ENCODE data around the gene KLK4. TPM values are rescaled to one million over a fixed set of nuclear protein-coding genes. Genes with fewer than 3 reads are reported as not detected.

KLK4 gene
- total and polyA plus RNA-seq, 10 of the 15 experiments (the other 5 are each of a cell fraction or from before 2014, with no cell fraction given) = 0.06 to 0.31 TPM; not detected in 8

DNA sequence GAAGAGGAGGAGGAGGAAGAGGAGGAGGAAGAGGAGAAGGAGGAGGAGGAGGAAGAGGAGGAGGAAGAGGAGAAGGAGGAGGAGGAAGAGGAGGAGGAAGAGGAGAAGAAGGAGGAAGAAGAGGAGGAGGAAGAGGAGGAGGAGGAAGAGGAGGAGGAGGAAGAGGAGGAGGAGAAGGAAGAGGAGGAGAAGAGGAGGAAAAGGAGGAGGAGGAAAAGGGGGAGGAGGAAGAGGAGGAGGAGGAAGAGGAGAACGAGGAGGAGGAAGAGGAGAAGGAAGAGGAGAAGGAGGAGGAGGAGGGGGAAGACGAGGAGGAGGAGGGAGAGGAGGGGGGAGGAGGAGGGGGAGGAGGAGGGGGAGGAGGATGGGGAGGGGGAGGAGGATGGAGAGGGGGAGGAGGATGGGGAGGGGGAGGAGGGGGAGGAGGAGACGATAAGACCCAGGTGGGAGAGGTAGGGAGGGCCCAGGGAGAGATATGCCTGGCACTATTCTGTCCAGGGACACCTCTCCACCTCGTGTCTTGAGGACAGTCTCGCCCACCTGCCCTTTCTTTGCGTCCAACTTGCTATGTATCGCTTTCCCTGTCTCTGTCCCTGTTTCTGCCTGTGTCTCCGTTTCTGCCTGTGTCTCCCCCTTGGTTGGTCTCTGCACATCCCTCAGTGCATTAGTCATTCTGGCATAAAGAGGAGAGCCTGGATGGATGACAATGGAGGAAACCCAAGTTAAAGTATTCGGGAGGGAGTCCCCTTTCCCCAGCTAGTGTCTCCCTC lies 48.7 kb upstream of the KLK4 start:
- ChIA-PET CTCF (no interaction called here), RAD21 (ENCODE audit: unreplicated experiment) (no interaction called here), SMC1A (ENCODE audit: uncharacterized antibody, unreplicated experiment) (no interaction called here), POLR2A (no interaction called here)
- Histone ChIP-seq H3K4me3 (no peak overlapping the region), H3K9me3 (replicated peaks; ENCODE audit: control insufficient read depth, insufficient read depth, low read length) (no peaks in the 10 kb centered on the region; the same call in 2 of the 3 replicates), H3K27me3 (replicated peaks in 1 of 2; ENCODE audit: control insufficient read depth in 2 of 2, insufficient read depth in 2 of 2, low read length in 1 of 2) (peaks cover 0 to 2% of the 10 kb centered on the region in 2 experiments; a peak in 2 of 4 replicates), H3K79me2 (ENCODE audit: control insufficient read depth, insufficient read depth, low read length) (no peaks in the 10 kb centered on the region), H3K4me1 (ENCODE audit: control insufficient read depth, insufficient read depth, low read length) (no peaks in the 10 kb centered on the region), H3K36me3 (ENCODE audit: control insufficient read depth in 2 of 2, insufficient read depth in 2 of 2, low read length in 1 of 2) (no peaks in the 10 kb centered on the region), H2AFZ (ENCODE audit: control insufficient read depth, low read depth, low read length) (no peak overlapping the region), H3K4me2 (ENCODE audit: control insufficient read depth, insufficient read depth) (no peak overlapping the region), H3K27ac (ENCODE audit: control insufficient read depth, insufficient read depth) (no peak overlapping the region), H3K9ac (ENCODE audit: control insufficient read depth, insufficient read depth, low read length) (no peak overlapping the region), H4K20me1 (ENCODE audit: control insufficient read depth, insufficient read depth) (no peaks in the 10 kb centered on the region)
- intact Hi-C loops (cut with micrococcal nuclease; ENCODE audit: unreplicated experiment) (no loop called here), in situ Hi-C loops (cut with MboI) (no loop called here)
- no peak for FAIRE-seq
- no TSS peak for BruUV-seq (replicated peaks)
- TF ChIP-seq RAD51 (IDR thresholded peaks at IDR 0.05) (no peak), JUNB (IDR thresholded peaks at IDR 0.05) (no peak), SMAD1 (IDR thresholded peaks at IDR 0.05; ENCODE audit: low read depth, partially characterized antibody) (no peak), BMI1 (IDR thresholded peaks at IDR 0.05; ENCODE audit: borderline replicate concordance) (no peak), ZBED1 (IDR thresholded peaks at IDR 0.05; ENCODE audit: borderline replicate concordance) (no peak), NFXL1 (IDR thresholded peaks at IDR 0.05; ENCODE audit: borderline replicate concordance) (no peak), SREBF1 (IDR thresholded peaks at IDR 0.05; ENCODE audit: low read length) (no peak), GABPA (IDR thresholded peaks at IDR 0.05; ENCODE audit: low read depth) (no peak), PKNOX1 (IDR thresholded peaks at IDR 0.05) (no peak), PML (IDR thresholded peaks at IDR 0.05; ENCODE audit: low read length) (no peak), IKZF1 (conservative IDR thresholded peaks at IDR 0.05) (no peak), YBX1 (IDR thresholded peaks at IDR 0.05) (no peak), IRF4 (IDR thresholded peaks at IDR 0.05; ENCODE audit: low read depth, low read length) (no peak), MEF2A (IDR thresholded peaks at IDR 0.05; ENCODE audit: insufficient read depth, low read depth, low read length) (no peak), EED (IDR thresholded peaks at IDR 0.05; ENCODE audit: low read depth) (no peak), NFYA (IDR thresholded peaks at IDR 0.05; ENCODE audit: borderline replicate concordance, low read depth, low read length) (no peak), CBX5 (IDR thresholded peaks at IDR 0.05; ENCODE audit: low read depth) (no peak), CBFB (IDR thresholded peaks at IDR 0.05; ENCODE audit: low read depth) (no peak)
- TF ChIP-seq, protein P1, sequence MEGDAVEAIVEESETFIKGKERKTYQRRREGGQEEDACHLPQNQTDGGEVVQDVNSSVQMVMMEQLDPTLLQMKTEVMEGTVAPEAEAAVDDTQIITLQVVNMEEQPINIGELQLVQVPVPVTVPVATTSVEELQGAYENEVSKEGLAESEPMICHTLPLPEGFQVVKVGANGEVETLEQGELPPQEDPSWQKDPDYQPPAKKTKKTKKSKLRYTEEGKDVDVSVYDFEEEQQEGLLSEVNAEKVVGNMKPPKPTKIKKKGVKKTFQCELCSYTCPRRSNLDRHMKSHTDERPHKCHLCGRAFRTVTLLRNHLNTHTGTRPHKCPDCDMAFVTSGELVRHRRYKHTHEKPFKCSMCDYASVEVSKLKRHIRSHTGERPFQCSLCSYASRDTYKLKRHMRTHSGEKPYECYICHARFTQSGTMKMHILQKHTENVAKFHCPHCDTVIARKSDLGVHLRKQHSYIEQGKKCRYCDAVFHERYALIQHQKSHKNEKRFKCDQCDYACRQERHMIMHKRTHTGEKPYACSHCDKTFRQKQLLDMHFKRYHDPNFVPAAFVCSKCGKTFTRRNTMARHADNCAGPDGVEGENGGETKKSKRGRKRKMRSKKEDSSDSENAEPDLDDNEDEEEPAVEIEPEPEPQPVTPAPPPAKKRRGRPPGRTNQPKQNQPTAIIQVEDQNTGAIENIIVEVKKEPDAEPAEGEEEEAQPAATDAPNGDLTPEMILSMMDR (IDR thresholded peaks at IDR 0.05 in 2 of 3, conservative IDR thresholded peaks at IDR 0.05 in 1 of 3; ENCODE audit: control insufficient read depth in 2 of 3, extremely low read depth in 1 of 3, insufficient read depth in 1 of 3, low read depth in 3 of 3, low read length in 3 of 3) = no peak
- no peak for DNase-seq (ENCODE audit: low read depth, low spot score)
- ATAC-seq = no peak
- WGBS (ENCODE audit: insufficient coverage, insufficient replicate concordance, low lambda C conversion rate, missing lambda C conversion rate) = 27% methylated on average over 6 of the region's 9 CpGs

Data from GM12878 (cell line).